RWPE2 (cell line): ENCODE results near the gene MAP3K2.

Experiments
- ATAC-seq: fragments of 200-7000 bp; cut with Tn5 transposase; 3 replicates; pipeline ENCODE4 v1.9.1; 2021; ENCODE audit warnings: low read depth
- DNase-seq: peaks from one replicate; pipeline ENCODE4 v3.0.0-alpha.2; 2020; ENCODE audit warnings: low spot score
- H3K27ac ChIP-seq: fragments of 450-650 bp; 2 replicates; pipeline ENCODE4 v1.5.1; 2017; ENCODE audit warnings: mild to moderate bottlenecking; ENCODE audit not compliant: poor library complexity, severe bottlenecking
- H3K27me3 ChIP-seq: fragments of 250-450 bp; sonication (Bioruptor Pico); 2 replicates; pipeline ENCODE4 v1.5.1; 2021; ENCODE audit warnings: mild to moderate bottlenecking, moderate library complexity; ENCODE audit not compliant: insufficient read depth, poor library complexity, severe bottlenecking
- H3K36me3 ChIP-seq: fragments of 250-450 bp; sonication (Bioruptor Pico); 2 replicates; pipeline ENCODE4 v1.5.1; 2020; ENCODE audit warnings: low read depth, mild to moderate bottlenecking, moderate library complexity
- H3K4me1 ChIP-seq: fragments of 250-450 bp; sonication (Bioruptor Pico); 2 replicates; pipeline ENCODE4 v1.5.1; 2021; ENCODE audit warnings: mild to moderate bottlenecking, moderate library complexity; ENCODE audit not compliant: insufficient read depth, poor library complexity, severe bottlenecking
- H3K4me3 ChIP-seq: fragments of 250-450 bp; sonication (Bioruptor Pico); 2 replicates; pipeline ENCODE4 v1.5.1; 2021; ENCODE audit warnings: mild to moderate bottlenecking, moderate library complexity; ENCODE audit not compliant: severe bottlenecking
- H3K9me3 ChIP-seq: fragments of 250-450 bp; sonication (Bioruptor Pico); 2 replicates; pipeline ENCODE4 v1.5.1; 2021; ENCODE audit warnings: mild to moderate bottlenecking, moderate library complexity; ENCODE audit not compliant: severe bottlenecking
- TF ChIP-seq, protein P1 (sequence below): fragments of 450-650 bp; IDR thresholded peaks from one replicate; pipeline ENCODE4 v1.5.1; 2017; ENCODE audit warnings: mild to moderate bottlenecking, moderate library complexity; ENCODE audit not compliant: poor library complexity, severe bottlenecking

MAP3K2 gene

DNA sequence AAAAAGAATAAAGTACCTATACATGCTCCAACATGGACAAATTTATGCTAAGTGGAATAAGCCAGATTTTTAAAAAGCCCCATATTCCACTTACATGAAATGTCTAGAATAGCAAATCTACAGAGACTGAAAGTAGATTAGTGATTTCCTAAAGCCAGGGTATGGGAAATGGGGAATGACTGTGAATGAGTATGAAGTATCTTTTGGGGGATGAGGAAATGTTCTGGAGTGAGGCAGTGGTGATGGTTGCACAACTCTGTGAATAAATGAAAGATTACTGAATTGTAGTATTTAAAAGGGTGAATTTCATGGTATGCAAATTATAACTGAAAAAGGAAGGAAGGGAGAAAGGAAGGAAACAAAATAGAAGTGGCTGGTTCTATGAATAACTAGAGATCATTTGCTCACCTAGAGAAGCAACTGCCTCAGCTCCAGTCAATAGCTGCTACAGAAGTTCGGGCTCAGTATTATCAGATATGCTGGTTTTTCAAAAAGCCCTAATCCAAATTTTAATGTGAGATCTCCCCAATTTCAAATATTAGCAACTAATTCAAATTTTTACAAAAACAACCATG, 39.3 kb downstream of the MAP3K2 start:
- Histone ChIP-seq H3K27ac (no peak overlapping the region), H3K9me3 (no peaks in the 10 kb centered on the region), H3K4me1 (no peaks in the 10 kb centered on the region), H3K4me3 (no peak overlapping the region), H3K36me3 (no peaks in the 10 kb centered on the region), H3K27me3 (no peaks in the 10 kb centered on the region)
- no peak for ATAC-seq
- TF ChIP-seq, protein P1, sequence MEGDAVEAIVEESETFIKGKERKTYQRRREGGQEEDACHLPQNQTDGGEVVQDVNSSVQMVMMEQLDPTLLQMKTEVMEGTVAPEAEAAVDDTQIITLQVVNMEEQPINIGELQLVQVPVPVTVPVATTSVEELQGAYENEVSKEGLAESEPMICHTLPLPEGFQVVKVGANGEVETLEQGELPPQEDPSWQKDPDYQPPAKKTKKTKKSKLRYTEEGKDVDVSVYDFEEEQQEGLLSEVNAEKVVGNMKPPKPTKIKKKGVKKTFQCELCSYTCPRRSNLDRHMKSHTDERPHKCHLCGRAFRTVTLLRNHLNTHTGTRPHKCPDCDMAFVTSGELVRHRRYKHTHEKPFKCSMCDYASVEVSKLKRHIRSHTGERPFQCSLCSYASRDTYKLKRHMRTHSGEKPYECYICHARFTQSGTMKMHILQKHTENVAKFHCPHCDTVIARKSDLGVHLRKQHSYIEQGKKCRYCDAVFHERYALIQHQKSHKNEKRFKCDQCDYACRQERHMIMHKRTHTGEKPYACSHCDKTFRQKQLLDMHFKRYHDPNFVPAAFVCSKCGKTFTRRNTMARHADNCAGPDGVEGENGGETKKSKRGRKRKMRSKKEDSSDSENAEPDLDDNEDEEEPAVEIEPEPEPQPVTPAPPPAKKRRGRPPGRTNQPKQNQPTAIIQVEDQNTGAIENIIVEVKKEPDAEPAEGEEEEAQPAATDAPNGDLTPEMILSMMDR: no peak
- DNase-seq: no peak

DNA sequence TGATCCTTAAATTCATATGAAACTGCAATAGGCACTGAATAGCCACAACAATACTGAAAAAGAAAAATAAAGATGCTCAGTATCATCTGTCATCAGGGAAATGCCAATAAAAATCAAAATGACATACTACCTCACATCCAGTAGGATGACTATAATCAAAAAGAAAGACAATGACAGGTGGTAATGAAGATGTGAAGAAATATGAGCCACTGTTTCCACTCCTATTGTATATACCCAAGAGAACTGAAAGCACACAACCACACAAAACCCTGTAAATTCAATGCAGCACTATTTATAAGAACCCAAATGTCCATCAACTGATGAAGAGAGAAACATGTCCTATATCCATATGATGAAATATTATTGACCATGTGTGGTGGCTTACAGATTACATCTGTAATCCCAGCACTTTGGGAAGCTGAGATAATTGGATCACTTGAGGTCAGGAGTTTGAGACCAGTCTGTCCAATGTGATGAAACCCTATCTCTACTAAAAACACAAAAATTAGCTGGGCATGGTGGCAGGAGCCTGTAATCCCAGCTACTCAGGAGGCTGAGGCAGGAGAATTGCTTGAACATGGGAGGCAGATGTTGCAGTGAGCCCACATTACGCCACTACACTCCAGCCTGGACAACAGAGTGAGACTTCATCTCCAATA, 39.9 kb downstream of the MAP3K2 start:
- Histone ChIP-seq H3K9me3 (no peaks in the 10 kb centered on the region), H3K27me3 (no peaks in the 10 kb centered on the region), H3K36me3 (peaks cover 4% of the 10 kb centered on the region), H3K4me1 (no peaks in the 10 kb centered on the region), H3K4me3 (no peak overlapping the region), H3K27ac (no peak overlapping the region)
- TF ChIP-seq, protein P1: no peak
- no peak for ATAC-seq
- no peak for DNase-seq

DNA sequence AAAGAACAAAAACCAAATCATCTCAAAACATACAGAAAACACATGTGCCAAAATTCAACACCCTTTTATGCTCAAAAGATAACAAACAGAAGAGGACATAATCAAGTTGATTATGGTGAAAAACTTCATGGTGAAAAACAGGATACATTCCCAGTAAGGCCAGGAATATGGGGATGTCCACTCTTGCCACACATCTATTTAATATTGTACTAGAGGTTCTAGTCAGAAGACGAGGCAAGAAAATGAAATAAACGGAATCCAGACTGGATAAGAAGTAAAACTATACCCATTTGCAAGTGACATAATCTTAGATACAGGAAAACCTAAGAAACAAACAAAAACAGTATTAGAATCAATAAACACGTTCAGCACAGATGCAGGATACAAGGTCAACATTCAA, 40.8 kb downstream of the MAP3K2 start:
- no peak overlapping the region for H3K27ac ChIP-seq
- no peak overlapping the region for H3K4me3 ChIP-seq
- H3K36me3 ChIP-seq: peaks cover 12% of the 10 kb centered on the region
- DNase-seq: no peak
- no peaks in the 10 kb centered on the region for H3K9me3 ChIP-seq
- no peak for ATAC-seq
- H3K27me3 ChIP-seq: no peaks in the 10 kb centered on the region
- H3K4me1 ChIP-seq: no peaks in the 10 kb centered on the region
- TF ChIP-seq, protein P1: no peak

DNA sequence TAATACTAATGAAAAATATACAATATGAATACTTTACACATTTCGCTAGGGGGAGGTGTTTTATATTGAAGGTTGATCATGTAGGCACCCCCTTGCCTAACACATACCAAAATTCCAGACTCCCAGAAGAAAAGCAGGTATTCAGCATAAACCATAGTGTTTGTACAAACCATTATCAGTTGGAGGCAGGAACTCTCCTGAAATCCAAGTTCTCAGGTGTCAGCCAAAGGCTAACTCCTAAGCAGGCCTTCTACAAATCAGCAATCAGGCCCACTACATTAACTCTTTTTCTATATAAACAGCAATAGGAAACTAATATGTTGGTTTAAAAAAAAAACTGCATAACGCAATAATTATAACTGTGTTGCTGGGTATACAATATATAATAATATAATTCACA, 44.5 kb downstream of the MAP3K2 start:
- H3K4me3 ChIP-seq: no peak overlapping the region
- H3K27ac ChIP-seq: no peak overlapping the region
- ATAC-seq (no peak), DNase-seq (no peak)
- H3K27me3 ChIP-seq: no peaks in the 10 kb centered on the region
- TF ChIP-seq, protein P1: no peak
- no peaks in the 10 kb centered on the region for H3K9me3 ChIP-seq
- peaks cover 36% of the 10 kb centered on the region for H3K36me3 ChIP-seq
- no peaks in the 10 kb centered on the region for H3K4me1 ChIP-seq

DNA sequence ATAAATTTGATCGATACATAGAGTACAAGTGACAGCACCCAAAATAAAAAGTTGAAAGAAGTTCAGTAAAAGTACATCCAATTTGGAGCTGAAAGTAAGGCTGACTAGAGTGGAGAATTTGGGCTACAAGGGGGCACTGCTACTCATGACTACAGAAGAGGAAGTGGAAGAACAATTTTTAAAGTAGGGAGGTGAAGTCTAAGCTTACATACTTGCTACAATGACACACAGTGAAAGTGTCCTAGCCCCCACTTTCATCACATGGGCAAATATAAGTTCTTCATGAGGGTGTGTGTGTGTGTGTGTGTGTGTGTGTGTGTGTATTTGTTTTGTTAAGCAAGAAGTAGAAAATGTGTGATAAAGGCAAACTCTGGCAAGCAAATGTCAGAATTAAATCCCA, 45.7 kb downstream of the MAP3K2 start:
- peaks cover 46% of the 10 kb centered on the region for H3K36me3 ChIP-seq
- ATAC-seq (no peak), DNase-seq (no peak)
- no peaks in the 10 kb centered on the region for H3K9me3 ChIP-seq
- H3K27me3 ChIP-seq: no peaks in the 10 kb centered on the region
- TF ChIP-seq, protein P1: no peak
- no peak overlapping the region for H3K4me3 ChIP-seq
- no peak overlapping the region for H3K27ac ChIP-seq
- no peaks in the 10 kb centered on the region for H3K4me1 ChIP-seq
